Testis (tissue), 5 donors: ENCODE measurements around the gene CYP2C9. TPM values are rescaled to one million over a fixed set of nuclear protein-coding genes. Genes with fewer than 3 reads are reported as not detected.
"Not testable (repeated sequence)": the region's sequence is repeated elsewhere in the genome, so short reads cannot be mapped to it uniquely, and the experiment has no call there.

Experiments used
- DNase-seq: peaks from one replicate; pipeline ENCODE4 v3.0.0-alpha.2; 2019
- H3K27ac ChIP-seq, 2 donors: fragments of 200-600 bp; sonication (generic); one replicate each; pipeline ENCODE4 v1.5.1; 2019
- H3K27me3 ChIP-seq: fragments of 200-600 bp; sonication (generic); one replicate; pipeline ENCODE4 v1.5.1; 2019
- H3K36me3 ChIP-seq: fragments of 200-600 bp; sonication (generic); one replicate; pipeline ENCODE4 v1.5.1; 2017; ENCODE audit warnings: low read depth; ENCODE audit errors: missing control alignments
- H3K4me1 ChIP-seq: fragments of 200-600 bp; sonication (generic); one replicate; pipeline ENCODE4 v1.5.1; 2019
- H3K4me3 ChIP-seq, 2 donors: fragments of 200-600 bp; sonication (generic); one replicate each; pipeline ENCODE4 v1.5.1; 2017 to 2019
- H3K9me3 ChIP-seq: fragments of 200-600 bp; sonication (generic); one replicate; pipeline ENCODE4 v1.5.1; 2017
- POLR2A ChIP-seq: fragments of 450-650 bp; IDR thresholded peaks from one replicate; pipeline ENCODE4 v1.6.1; 2017; ENCODE audit warnings: antibody characterized with exemption, mild to moderate bottlenecking, moderate library complexity
- WGBS, 2 donors: methylation state at CpG; one replicate each; pipeline ENCODE4 v1.1.5; 2018; 5-methylcytosine and 5-hydroxymethylcytosine counted together
- intact Hi-C: fragments of 100-400 bp; cut with DNase I; formaldehyde crosslinking; loops from one replicate; pipeline ENCODE4 v1.15.1; 2023; ENCODE audit warnings: low total_unique reads
- long read RNA-seq, 2 donors: transcript quantifications; one replicate each; lab custom pipeline, GENCODE V29; 2026
- polyA plus RNA-seq: library from polyadenylated mRNA; stranded (reverse); fragments of 350-450 nt; fragmentation: Illumina TruSeq; extraction: RNeasy Lipid Tissue Mini Kit (QIAGEN cat#74804); gene quantifications from one replicate; pipeline ENCODE4 v1.2.3, GENCODE V29; 2014; ENCODE audit warnings: low read depth, low replicate concordance; ENCODE audit not compliant: insufficient read depth
- total RNA-seq, 2 donors: library from RNA; depleted of rRNA; stranded (reverse); fragments of >200 nt; gene quantifications; one replicate each; pipeline ENCODE4 v1.2.3, GENCODE V29; 2016
- TF ChIP-seq, protein P1 (sequence below), 3 experiments: fragments of 450-650 bp in 2 of 3; fragments of 200-600 bp in 1 of 3; sonication (generic) in 1 of 3; IDR thresholded peaks; one replicate each; pipeline ENCODE4 v1.5.1; 2016 to 2019; ENCODE audit warnings: antibody characterized with exemption in 3 of 3, mild to moderate bottlenecking in 2 of 3, moderate library complexity in 1 of 3

CYP2C9 gene
- not detected for total RNA-seq
- not detected for polyA plus RNA-seq
- long read RNA-seq, donor 1: 0 reads
- long read RNA-seq, donor 2: 0 reads

- WGBS, 2 donors: 54 to 63% methylated on average over 2 of the region's 2 CpGs
- Histone ChIP-seq H3K27me3 (no peaks in the 10 kb centered on the region), H3K36me3 (no peaks in the 10 kb centered on the region), H3K27ac (no peak within 1 kb of the TSS), H3K9me3 (no peaks in the 10 kb centered on the region), H3K4me3 (no peak within 1 kb of the TSS), H3K4me1 (no peaks in the 10 kb centered on the region)
- intact Hi-C loops: no loop called here
- TF ChIP-seq, protein P1, sequence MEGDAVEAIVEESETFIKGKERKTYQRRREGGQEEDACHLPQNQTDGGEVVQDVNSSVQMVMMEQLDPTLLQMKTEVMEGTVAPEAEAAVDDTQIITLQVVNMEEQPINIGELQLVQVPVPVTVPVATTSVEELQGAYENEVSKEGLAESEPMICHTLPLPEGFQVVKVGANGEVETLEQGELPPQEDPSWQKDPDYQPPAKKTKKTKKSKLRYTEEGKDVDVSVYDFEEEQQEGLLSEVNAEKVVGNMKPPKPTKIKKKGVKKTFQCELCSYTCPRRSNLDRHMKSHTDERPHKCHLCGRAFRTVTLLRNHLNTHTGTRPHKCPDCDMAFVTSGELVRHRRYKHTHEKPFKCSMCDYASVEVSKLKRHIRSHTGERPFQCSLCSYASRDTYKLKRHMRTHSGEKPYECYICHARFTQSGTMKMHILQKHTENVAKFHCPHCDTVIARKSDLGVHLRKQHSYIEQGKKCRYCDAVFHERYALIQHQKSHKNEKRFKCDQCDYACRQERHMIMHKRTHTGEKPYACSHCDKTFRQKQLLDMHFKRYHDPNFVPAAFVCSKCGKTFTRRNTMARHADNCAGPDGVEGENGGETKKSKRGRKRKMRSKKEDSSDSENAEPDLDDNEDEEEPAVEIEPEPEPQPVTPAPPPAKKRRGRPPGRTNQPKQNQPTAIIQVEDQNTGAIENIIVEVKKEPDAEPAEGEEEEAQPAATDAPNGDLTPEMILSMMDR (IDR thresholded peaks at IDR 0.05): no peak
- TF ChIP-seq POLR2A: no peak
- no peak for DNase-seq
These were observed at the start of gene CYP2C9 for GRCh38 chr10:94938383-94938782. CYP2C9 (plus strand) TSS chr10:94938658; CDS start chr10:94938683, 25 bp downstream.

GRCh38 chr10:94889123-94889522 is 49.3 kb upstream of the CYP2C9 start:
- no peaks in the 10 kb centered on the region for H3K27me3 ChIP-seq
- H3K9me3 ChIP-seq: no peaks in the 10 kb centered on the region
- no peak overlapping the region for H3K27ac ChIP-seq
- H3K4me3 ChIP-seq: no peak overlapping the region
- DNase-seq: no peak
- no peaks in the 10 kb centered on the region for H3K4me1 ChIP-seq
- TF ChIP-seq, protein P1 (IDR thresholded peaks at IDR 0.05): no peak
- TF ChIP-seq POLR2A: no peak
- 58 to 64% methylated on average over 3 of the region's 3 CpGs for whole genome bisulfite sequencing, 2 donors
- intact Hi-C loops: no loop called here
- no peaks in the 10 kb centered on the region for H3K36me3 ChIP-seq

- Histone ChIP-seq H3K36me3 (no peaks in the 10 kb centered on the region), H3K9me3 (no peaks in the 10 kb centered on the region), H3K27me3 (no peaks in the 10 kb centered on the region), H3K27ac (no peak overlapping the region), H3K4me1 (no peaks in the 10 kb centered on the region), H3K4me3 (no peak overlapping the region)
- WGBS, 2 donors: 85 to 100% methylated on average over 1 to 4 of the region's 4 CpGs
- intact Hi-C loops: no loop called here
- TF ChIP-seq, protein P1 (IDR thresholded peaks at IDR 0.05): no peak
- TF ChIP-seq POLR2A: no peak
- no peak for DNase-seq
These were observed 48.0 kb upstream of the CYP2C9 start for GRCh38 chr10:94890264-94891022.

DNA sequence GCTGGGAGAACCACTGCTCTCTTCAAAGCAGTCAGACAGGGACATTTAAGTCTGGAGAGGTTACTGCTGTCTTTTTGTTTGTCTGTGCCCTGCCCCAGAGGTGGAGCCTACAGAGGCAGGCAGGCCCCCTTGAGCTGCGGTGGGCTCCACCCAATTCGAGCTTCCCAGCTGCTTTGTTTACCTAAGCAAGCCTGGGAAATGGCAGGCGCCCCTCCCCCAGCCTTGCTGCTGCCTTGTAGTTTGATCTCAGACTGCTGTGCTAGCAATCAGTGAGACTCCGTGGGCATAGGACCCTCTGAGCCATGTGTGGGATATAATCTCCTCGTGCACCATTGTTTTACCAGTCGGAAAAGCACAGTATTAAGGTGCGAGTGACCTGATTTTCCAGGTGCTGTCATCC is 40.0 kb upstream of the CYP2C9 start:
- H3K4me1 ChIP-seq, DNase-seq, H3K4me3 ChIP-seq, H3K27ac ChIP-seq, H3K27me3 ChIP-seq, H3K36me3 ChIP-seq, intact Hi-C loops, H3K9me3 ChIP-seq: not testable (repeated sequence)
- 68 to 79% methylated on average over 7 of the region's 7 CpGs for WGBS, 2 donors

DNA sequence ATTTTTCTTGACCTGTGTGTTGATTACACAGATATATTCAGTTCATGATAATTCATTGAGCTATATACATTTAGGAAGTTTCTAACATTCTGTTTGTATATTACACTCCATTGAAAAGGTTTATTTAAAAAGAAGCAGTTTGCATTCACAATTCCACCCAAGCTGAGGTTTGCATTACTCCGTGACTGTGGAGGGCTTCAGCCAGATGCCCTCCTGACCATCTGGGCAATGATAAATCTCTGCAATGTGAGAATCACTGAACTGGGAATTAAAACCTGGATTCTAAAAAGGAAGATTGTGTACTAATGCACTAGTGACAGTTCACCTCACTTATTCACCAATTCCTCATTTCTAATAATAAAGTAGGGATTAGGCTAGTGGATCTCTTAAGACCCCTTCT is 36.4 kb upstream of the CYP2C9 start:
- intact Hi-C loops: no loop called here
- Histone ChIP-seq H3K4me1 (no peaks in the 10 kb centered on the region), H3K27me3 (no peaks in the 10 kb centered on the region), H3K27ac (no peak overlapping the region), H3K4me3 (no peak overlapping the region), H3K9me3 (no peaks in the 10 kb centered on the region), H3K36me3 (no peaks in the 10 kb centered on the region)
- TF ChIP-seq, protein P1 (IDR thresholded peaks at IDR 0.05): no peak
- TF ChIP-seq POLR2A: no peak
- WGBS, 2 donors: 67 to 75% methylated on average over 1 of the region's 1 CpG
- DNase-seq: no peak
